ENCODE results near the gene GRAP2. TPM values are rescaled to one million over a fixed set of nuclear protein-coding genes. Genes with fewer than 3 reads are reported as not detected.

The GRAP2 gene
- total RNA-seq, 1 experiment from 2014 or later: 0.42 TPM

GRCh38 chr22:40000171-40000570, 99.3 kb downstream of the GRAP2 start:
- ATAC-seq (no peak), DNase-seq (ENCODE audit: low read depth, low spot score) (no peak)
- no peaks in the 10 kb centered on the region for H4K20me1 ChIP-seq (ENCODE audit: insufficient read depth)
- TF ChIP-seq ZFX (IDR thresholded peaks at IDR 0.05): no peak
- TF ChIP-seq CEBPB (IDR thresholded peaks at IDR 0.05; ENCODE audit: low read depth): no peak
- TF ChIP-seq ZNF274 (IDR thresholded peaks at IDR 0.05; ENCODE audit: low read depth, low read length): no peak
- TF ChIP-seq EGR1 (IDR thresholded peaks at IDR 0.05; ENCODE audit: low read depth): no peak
- no peak for TF ChIP-seq POLR2AphosphoS5 (IDR thresholded peaks at IDR 0.05; ENCODE audit: low read depth, low read length)
- TF ChIP-seq CBX3 (IDR thresholded peaks at IDR 0.05; ENCODE audit: low read depth): no peak
- TF ChIP-seq, protein P1, sequence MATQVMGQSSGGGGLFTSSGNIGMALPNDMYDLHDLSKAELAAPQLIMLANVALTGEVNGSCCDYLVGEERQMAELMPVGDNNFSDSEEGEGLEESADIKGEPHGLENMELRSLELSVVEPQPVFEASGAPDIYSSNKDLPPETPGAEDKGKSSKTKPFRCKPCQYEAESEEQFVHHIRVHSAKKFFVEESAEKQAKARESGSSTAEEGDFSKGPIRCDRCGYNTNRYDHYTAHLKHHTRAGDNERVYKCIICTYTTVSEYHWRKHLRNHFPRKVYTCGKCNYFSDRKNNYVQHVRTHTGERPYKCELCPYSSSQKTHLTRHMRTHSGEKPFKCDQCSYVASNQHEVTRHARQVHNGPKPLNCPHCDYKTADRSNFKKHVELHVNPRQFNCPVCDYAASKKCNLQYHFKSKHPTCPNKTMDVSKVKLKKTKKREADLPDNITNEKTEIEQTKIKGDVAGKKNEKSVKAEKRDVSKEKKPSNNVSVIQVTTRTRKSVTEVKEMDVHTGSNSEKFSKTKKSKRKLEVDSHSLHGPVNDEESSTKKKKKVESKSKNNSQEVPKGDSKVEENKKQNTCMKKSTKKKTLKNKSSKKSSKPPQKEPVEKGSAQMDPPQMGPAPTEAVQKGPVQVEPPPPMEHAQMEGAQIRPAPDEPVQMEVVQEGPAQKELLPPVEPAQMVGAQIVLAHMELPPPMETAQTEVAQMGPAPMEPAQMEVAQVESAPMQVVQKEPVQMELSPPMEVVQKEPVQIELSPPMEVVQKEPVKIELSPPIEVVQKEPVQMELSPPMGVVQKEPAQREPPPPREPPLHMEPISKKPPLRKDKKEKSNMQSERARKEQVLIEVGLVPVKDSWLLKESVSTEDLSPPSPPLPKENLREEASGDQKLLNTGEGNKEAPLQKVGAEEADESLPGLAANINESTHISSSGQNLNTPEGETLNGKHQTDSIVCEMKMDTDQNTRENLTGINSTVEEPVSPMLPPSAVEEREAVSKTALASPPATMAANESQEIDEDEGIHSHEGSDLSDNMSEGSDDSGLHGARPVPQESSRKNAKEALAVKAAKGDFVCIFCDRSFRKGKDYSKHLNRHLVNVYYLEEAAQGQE (IDR thresholded peaks at IDR 0.05; ENCODE audit: low read depth): no peak
- no peak for TF ChIP-seq EZH2phosphoT487 (IDR thresholded peaks at IDR 0.05; ENCODE audit: borderline replicate concordance)
- TF ChIP-seq EZH2 (IDR thresholded peaks at IDR 0.05): no peak
- TF ChIP-seq, protein P2, sequence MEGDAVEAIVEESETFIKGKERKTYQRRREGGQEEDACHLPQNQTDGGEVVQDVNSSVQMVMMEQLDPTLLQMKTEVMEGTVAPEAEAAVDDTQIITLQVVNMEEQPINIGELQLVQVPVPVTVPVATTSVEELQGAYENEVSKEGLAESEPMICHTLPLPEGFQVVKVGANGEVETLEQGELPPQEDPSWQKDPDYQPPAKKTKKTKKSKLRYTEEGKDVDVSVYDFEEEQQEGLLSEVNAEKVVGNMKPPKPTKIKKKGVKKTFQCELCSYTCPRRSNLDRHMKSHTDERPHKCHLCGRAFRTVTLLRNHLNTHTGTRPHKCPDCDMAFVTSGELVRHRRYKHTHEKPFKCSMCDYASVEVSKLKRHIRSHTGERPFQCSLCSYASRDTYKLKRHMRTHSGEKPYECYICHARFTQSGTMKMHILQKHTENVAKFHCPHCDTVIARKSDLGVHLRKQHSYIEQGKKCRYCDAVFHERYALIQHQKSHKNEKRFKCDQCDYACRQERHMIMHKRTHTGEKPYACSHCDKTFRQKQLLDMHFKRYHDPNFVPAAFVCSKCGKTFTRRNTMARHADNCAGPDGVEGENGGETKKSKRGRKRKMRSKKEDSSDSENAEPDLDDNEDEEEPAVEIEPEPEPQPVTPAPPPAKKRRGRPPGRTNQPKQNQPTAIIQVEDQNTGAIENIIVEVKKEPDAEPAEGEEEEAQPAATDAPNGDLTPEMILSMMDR (IDR thresholded peaks at IDR 0.05 in 2 of 3, conservative IDR thresholded peaks at IDR 0.05 in 1 of 3; ENCODE audit: borderline replicate concordance in 1 of 3, insufficient read depth in 1 of 3, low read depth in 2 of 3, low read length in 2 of 3): no peak
- TF ChIP-seq FOSL1 (IDR thresholded peaks at IDR 0.05; ENCODE audit: low read depth): no peak
- TF ChIP-seq SP1 (IDR thresholded peaks at IDR 0.05; ENCODE audit: low read depth): no peak
- no peak for TF ChIP-seq YY1 (IDR thresholded peaks at IDR 0.05; ENCODE audit: extremely low read depth, insufficient replicate concordance, low read depth, low read length)
- H3K79me2 ChIP-seq (ENCODE audit: insufficient read depth, low read length): peaks cover 85% of the 10 kb centered on the region
- no TSS peak for BruUV-seq (replicated peaks)
- H3K9me3 ChIP-seq (ENCODE audit: control insufficient read depth in 1 of 2, insufficient read depth in 1 of 2, low read depth in 1 of 2, low read length in 2 of 2): no peaks in the 10 kb centered on the region
- H3K36me3 ChIP-seq (ENCODE audit: control insufficient read depth in 1 of 2, insufficient read depth in 2 of 2, low read length in 2 of 2): peaks cover 6% of the 10 kb centered on the region in 2 experiments; a peak in 2 of 4 replicates
- intact Hi-C loops (cut with micrococcal nuclease): no loop called here
- H3K4me2 ChIP-seq (ENCODE audit: low read length): no peak overlapping the region
- H3K9me2 ChIP-seq (ENCODE audit: insufficient read depth): no peaks in the 10 kb centered on the region
- H3K27me3 ChIP-seq (ENCODE audit: insufficient read depth, low read length): no peaks in the 10 kb centered on the region
- no peak overlapping the region for H3K4me3 ChIP-seq (replicated peaks in 1 of 2; ENCODE audit: low read depth in 1 of 2, low read length in 2 of 2)
- no peak overlapping the region for H3K9ac ChIP-seq (ENCODE audit: low read length)
- H2AFZ ChIP-seq (ENCODE audit: low read depth, low read length, poor library complexity, severe bottlenecking): no peak overlapping the region
- ChIA-PET RAD21 (ENCODE audit: low non-redundant PET in 1 of 2, low total read pairs in 2 of 2, uncharacterized antibody in 2 of 2, unreplicated experiment in 2 of 2) (no interaction called here), POLR2A (no interaction called here), CTCF (no interaction called here)
- no peak overlapping the region for H3K27ac ChIP-seq (ENCODE audit: low read depth, low read length)
- H3K4me1 ChIP-seq (ENCODE audit: control insufficient read depth in 1 of 2, insufficient read depth in 2 of 2, low read length in 2 of 2): peaks cover 21 to 34% of the 10 kb centered on the region in 2 experiments
